Dedifferentiated amniotic fluid mesenchymal stem cell (primary cell): ENCODE data around the gene LHFPL2.

ENCODE experiments used
- DNase-seq: peaks from one replicate; pipeline ENCODE4 v3.0.0-alpha.2; 2016; ENCODE audit errors: extremely low spot score

Gene LHFPL2

GRCh38 chr5:78640662-78641474 is 7.7 kb downstream of the LHFPL2 start:
- no peak for DNase-seq

GRCh38 chr5:78639791-78640190 is 8.8 kb downstream of the LHFPL2 start:
- DNase-seq, result no peak

GRCh38 chr5:78638973-78639669 is 9.5 kb downstream of the LHFPL2 start:
- no peak for DNase-seq

GRCh38 chr5:78638423-78638822 is 10.1 kb downstream of the LHFPL2 start:
- peak; percentile 89 for DNase-seq

- no peak for DNase-seq
Measured at GRCh38 chr5:78637468-78637867, 11.1 kb downstream of the LHFPL2 start.

- no peak for DNase-seq
Measured at GRCh38 chr5:78636682-78637081, 11.9 kb downstream of the LHFPL2 start.

GRCh38 chr5:78634634-78635033 is 13.9 kb downstream of the LHFPL2 start:
- no peak for DNase-seq

GRCh38 chr5:78634229-78634628 is 14.3 kb downstream of the LHFPL2 start:
- no peak for DNase-seq

GRCh38 chr5:78633700-78634099 is 14.9 kb downstream of the LHFPL2 start:
- peak; percentile 34 for DNase-seq

- no peak for DNase-seq
Measured at GRCh38 chr5:78632467-78632866, 16.1 kb downstream of the LHFPL2 start.

GRCh38 chr5:78631931-78632330 is 16.6 kb downstream of the LHFPL2 start:
- DNase-seq, result no peak

GRCh38 chr5:78630047-78630446 is 18.5 kb downstream of the LHFPL2 start:
- DNase-seq, result no peak

GRCh38 chr5:78629624-78630023 is 18.9 kb downstream of the LHFPL2 start:
- no peak for DNase-seq

- DNase-seq, result no peak
Measured at GRCh38 chr5:78628270-78628992, 20.1 kb downstream of the LHFPL2 start.

GRCh38 chr5:78627766-78628165 is 20.8 kb downstream of the LHFPL2 start:
- peak; percentile 44 for DNase-seq

- DNase-seq, result no peak
Measured at GRCh38 chr5:78627175-78627574, 21.4 kb downstream of the LHFPL2 start.

GRCh38 chr5:78626009-78626571 is 22.5 kb downstream of the LHFPL2 start:
- no peak for DNase-seq

- no peak for DNase-seq
Measured at GRCh38 chr5:78624992-78625391, 23.6 kb downstream of the LHFPL2 start.

GRCh38 chr5:78624011-78624541 is 24.5 kb downstream of the LHFPL2 start:
- no peak for DNase-seq

GRCh38 chr5:78622302-78622971 is 26.1 kb downstream of the LHFPL2 start:
- DNase-seq, result no peak

- DNase-seq, result peak; percentile 47
Measured at GRCh38 chr5:78621291-78621738, 27.3 kb downstream of the LHFPL2 start.
